ENCODE results near the gene PELI1.

PELI1 gene

GRCh38 chr2:64049633-64050220 lies 94.5 kb downstream of the PELI1 start:
- TF ChIP-seq BACH2 (CRISPR knock-in tag; IDR thresholded peaks at IDR 0.05; ENCODE audit: borderline replicate concordance) (no peak), ZFP30 (CRISPR knock-in tag; IDR thresholded peaks at IDR 0.05) (no peak), ARNTL (CRISPR knock-in tag; IDR thresholded peaks at IDR 0.05; ENCODE audit: borderline replicate concordance, low read depth) (no peak), CSDC2 (CRISPR knock-in tag; IDR thresholded peaks at IDR 0.05) (no peak), PPARA (CRISPR knock-in tag; IDR thresholded peaks at IDR 0.05; ENCODE audit: borderline replicate concordance) (no peak), ZFP3 (CRISPR knock-in tag; IDR thresholded peaks at IDR 0.05) (0 out of 2 replicates have a peak, but pooled peaks have one; percentile 21)
- ATAC-seq = peak; percentile 99

GRCh38 chr2:64045938-64046337 lies 98.3 kb downstream of the PELI1 start:
- ATAC-seq = no peak
- TF ChIP-seq ZFP3 (CRISPR knock-in tag; IDR thresholded peaks at IDR 0.05) (no peak), ZNF8 (CRISPR knock-in tag; IDR thresholded peaks at IDR 0.05) (no peak), OSR1 (CRISPR knock-in tag; IDR thresholded peaks at IDR 0.05) (no peak), SNAI2 (CRISPR knock-in tag; IDR thresholded peaks at IDR 0.05) (no peak), RARB (CRISPR knock-in tag; IDR thresholded peaks at IDR 0.05) (no peak), CSRNP3 (CRISPR knock-in tag; IDR thresholded peaks at IDR 0.05) (no peak), GLIS3 (CRISPR knock-in tag; IDR thresholded peaks at IDR 0.05) (no peak), CSDC2 (CRISPR knock-in tag; IDR thresholded peaks at IDR 0.05) (no peak), ARNTL (CRISPR knock-in tag; IDR thresholded peaks at IDR 0.05; ENCODE audit: borderline replicate concordance, low read depth) (no peak), ISL1 (CRISPR knock-in tag; IDR thresholded peaks at IDR 0.05) (no peak), ZNF565 (CRISPR knock-in tag; conservative IDR thresholded peaks at IDR 0.05; ENCODE audit: low read depth) (no peak), ZNF70 (CRISPR knock-in tag; IDR thresholded peaks at IDR 0.05) (no peak), ESRRG (CRISPR knock-in tag; IDR thresholded peaks at IDR 0.05) (no peak), ZFP30 (CRISPR knock-in tag; IDR thresholded peaks at IDR 0.05) (no peak), POU6F1 (CRISPR knock-in tag; IDR thresholded peaks at IDR 0.05; ENCODE audit: borderline replicate concordance, low read depth) (no peak), CREB5 (CRISPR knock-in tag; IDR thresholded peaks at IDR 0.05; ENCODE audit: low read depth) (no peak), BACH2 (CRISPR knock-in tag; IDR thresholded peaks at IDR 0.05; ENCODE audit: borderline replicate concordance) (no peak), TCF4 (CRISPR knock-in tag; IDR thresholded peaks at IDR 0.05; ENCODE audit: borderline replicate concordance) (no peak), TSHZ2 (CRISPR knock-in tag; IDR thresholded peaks at IDR 0.05) (no peak), PPARA (CRISPR knock-in tag; IDR thresholded peaks at IDR 0.05; ENCODE audit: borderline replicate concordance) (no peak)

Measured in SK-N-SH treated with all-trans-retinoic acid at 6 μM for 48 hours (cell line).